Right lobe of liver (tissue), 6 donors: ENCODE data around the gene TMOD1. TPM values are rescaled to one million over a fixed set of nuclear protein-coding genes. Genes with fewer than 3 reads are reported as not detected.

Experiments used
- ATAC-seq, 4 donors: fragments of 200-7000 bp; cut with Tn5 transposase; one replicate each; pipeline ENCODE4 v1.9.1; 2020; ENCODE audit warnings: mild to moderate bottlenecking in 4 of 4, moderate library complexity in 4 of 4
- DNase-seq, 3 donors: peaks; one replicate each; pipeline ENCODE4 v3.0.0-alpha.2; 2020
- H3K27ac ChIP-seq, 3 donors: fragments of 200-600 bp; one replicate each; pipeline ENCODE4 v1.8.0; 2022
- H3K27me3 ChIP-seq, 2 donors: fragments of 200-600 bp; one replicate each; pipeline ENCODE4 v1.8.0; 2022
- H3K36me3 ChIP-seq, 4 donors: fragments of 200-600 bp; sonication (generic) in 1 of 4; one replicate each; pipeline versions ENCODE4 v1.5.1 to v1.8.0; 2017 to 2022; ENCODE audit warnings: control low read depth in 1 of 4
- H3K4me1 ChIP-seq, 4 donors: fragments of 200-600 bp; sonication (generic) in 1 of 4; one replicate each; pipeline versions ENCODE4 v1.5.1 to v1.8.0; 2017 to 2022; ENCODE audit warnings: control low read depth in 1 of 4
- H3K4me3 ChIP-seq, 3 donors: fragments of 200-600 bp; one replicate each; pipeline ENCODE4 v1.8.0; 2022
- H3K9me3 ChIP-seq, 4 donors: fragments of 200-600 bp; sonication (generic) in 1 of 4; one replicate each; pipeline versions ENCODE4 v1.5.1 to v1.8.0; 2017 to 2022; ENCODE audit warnings: control low read depth in 1 of 4
- POLR2A ChIP-seq: fragments of 450-650 bp; IDR thresholded peaks from one replicate; pipeline ENCODE4 v1.6.1; 2017; ENCODE audit warnings: antibody characterized with exemption, mild to moderate bottlenecking
- WGBS: methylation state at CpG from one replicate; pipeline ENCODE4 v1.1.6; 2018; ENCODE audit warnings: low coverage, low lambda C conversion rate; ENCODE audit not compliant: insufficient coverage; ENCODE audit errors: missing lambda C conversion rate; 5-methylcytosine and 5-hydroxymethylcytosine counted together
- intact Hi-C, 2 donors: fragments of 100-400 bp; cut with DNase I; formaldehyde crosslinking; loops; one replicate each; pipeline versions ENCODE4 v1.11.2 to v1.14.1; 2022
- total RNA-seq, 6 experiments: library from RNA; depleted of rRNA in 2 of 6; stranded (reverse); fragments of >200 nt in 2 of 6; fragmentation: NEBNext Ultra II Directional in 3 of 6; extraction: Animal tissue kit (Norgen Biotek cat#: 25700) in 3 of 6; gene quantifications; one replicate each; pipeline versions ENCODE4 v1.1.0 to v1.2.4, GENCODE V29; 2016 to 2023
- TF ChIP-seq, protein P1 (sequence below), 4 donors: fragments of 200-600 bp in 3 of 4; fragments of 450-650 bp in 1 of 4; IDR thresholded peaks; one replicate each; pipeline versions ENCODE4 v1.5.1 to v1.8.0; 2016 to 2022; ENCODE audit warnings: antibody characterized with exemption in 4 of 4, mild to moderate bottlenecking in 2 of 4
- donor health status: DM: no; HTN: yes; CAD: no.
- donor health status: DM: no; HTN: no; CAD: no.
- donor health status: DM: no; HTN: no; CAD: no.
- donor health status: DM: no; HTN: yes; CAD: no.
- donor health status: DM: no; HTN: yes; CAD: no.

TMOD1 gene
- total RNA-seq, 6 experiments from 2014 or later: 5.9 to 14.3 (median 12.7) TPM

DNA sequence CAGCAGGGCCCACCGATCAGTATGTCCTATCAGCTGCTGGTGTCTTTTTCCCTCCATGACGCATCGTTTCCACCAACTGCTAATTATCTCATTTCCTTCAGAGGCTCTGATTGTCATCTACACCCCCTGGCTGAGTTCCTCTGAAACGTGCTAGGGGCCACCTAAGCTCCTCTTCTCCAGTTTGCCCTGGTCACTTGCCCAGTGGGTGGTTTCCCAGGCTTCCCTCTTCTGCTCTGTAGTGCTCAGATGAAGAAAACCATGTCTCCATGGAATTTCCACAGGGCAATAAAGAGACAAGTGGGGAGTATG, 66.4 kb downstream of the TMOD1 start:
- WGBS: no CpG with 5 or more reads among the region's 4 CpGs
- H3K27me3 ChIP-seq: no peaks in the 10 kb centered on the region
- H3K9me3 ChIP-seq: no peaks in the 10 kb centered on the region
- H3K4me3 ChIP-seq: no peak overlapping the region
- DNase-seq (peak in 1 of 3 donors; percentile 23), ATAC-seq (no peak)
- TF ChIP-seq POLR2A: no peak
- TF ChIP-seq, protein P1, sequence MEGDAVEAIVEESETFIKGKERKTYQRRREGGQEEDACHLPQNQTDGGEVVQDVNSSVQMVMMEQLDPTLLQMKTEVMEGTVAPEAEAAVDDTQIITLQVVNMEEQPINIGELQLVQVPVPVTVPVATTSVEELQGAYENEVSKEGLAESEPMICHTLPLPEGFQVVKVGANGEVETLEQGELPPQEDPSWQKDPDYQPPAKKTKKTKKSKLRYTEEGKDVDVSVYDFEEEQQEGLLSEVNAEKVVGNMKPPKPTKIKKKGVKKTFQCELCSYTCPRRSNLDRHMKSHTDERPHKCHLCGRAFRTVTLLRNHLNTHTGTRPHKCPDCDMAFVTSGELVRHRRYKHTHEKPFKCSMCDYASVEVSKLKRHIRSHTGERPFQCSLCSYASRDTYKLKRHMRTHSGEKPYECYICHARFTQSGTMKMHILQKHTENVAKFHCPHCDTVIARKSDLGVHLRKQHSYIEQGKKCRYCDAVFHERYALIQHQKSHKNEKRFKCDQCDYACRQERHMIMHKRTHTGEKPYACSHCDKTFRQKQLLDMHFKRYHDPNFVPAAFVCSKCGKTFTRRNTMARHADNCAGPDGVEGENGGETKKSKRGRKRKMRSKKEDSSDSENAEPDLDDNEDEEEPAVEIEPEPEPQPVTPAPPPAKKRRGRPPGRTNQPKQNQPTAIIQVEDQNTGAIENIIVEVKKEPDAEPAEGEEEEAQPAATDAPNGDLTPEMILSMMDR (IDR thresholded peaks at IDR 0.05): no peak
- no peaks in the 10 kb centered on the region for H3K36me3 ChIP-seq
- H3K4me1 ChIP-seq: peaks cover 0 to 26% (median 11%) of the 10 kb centered on the region in 4 donors
- H3K27ac ChIP-seq: no peak overlapping the region
- intact Hi-C loops: no loop called here

DNA sequence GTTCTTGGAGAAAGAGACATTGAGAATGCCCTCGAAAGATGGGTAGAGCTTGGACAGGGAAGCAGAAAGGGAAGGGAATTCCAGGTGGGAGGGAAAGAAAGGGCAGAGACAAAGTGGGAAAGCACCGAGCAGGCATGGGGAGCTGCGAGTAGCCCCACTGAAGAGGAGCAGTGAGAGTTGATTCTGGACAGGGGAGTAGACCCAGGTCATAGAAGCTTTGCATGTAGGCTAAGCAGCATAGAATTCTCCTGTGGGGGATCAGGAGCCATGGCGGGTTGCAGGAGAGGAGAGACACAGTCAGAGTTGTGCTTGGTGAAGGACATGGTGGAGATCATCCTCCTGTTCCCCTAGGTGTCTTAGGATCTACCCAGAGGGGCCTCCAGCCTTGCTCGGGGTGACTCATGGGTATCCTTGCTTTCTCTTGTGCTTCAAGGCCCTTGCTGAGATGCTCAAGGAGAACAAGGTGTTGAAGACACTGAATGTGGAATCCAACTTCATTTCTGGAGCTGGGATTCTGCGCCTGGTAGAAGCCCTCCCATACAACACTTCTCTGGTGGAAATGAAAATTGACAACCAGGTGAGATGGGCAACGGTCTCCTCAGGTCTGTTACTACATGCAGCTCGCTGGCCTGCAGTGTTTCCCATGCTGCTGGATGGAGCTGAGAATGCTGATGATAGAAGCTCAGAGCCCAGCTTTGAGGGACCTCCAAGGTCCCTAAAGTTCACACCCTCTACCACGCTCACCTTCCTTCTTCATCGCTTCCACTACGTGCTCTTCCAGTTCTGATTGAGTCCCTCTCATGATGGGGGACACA, 67.2 kb downstream of the TMOD1 start:
- intact Hi-C loops: no loop called here
- TF ChIP-seq POLR2A: no peak
- TF ChIP-seq, protein P1 (IDR thresholded peaks at IDR 0.05): no peak
- H3K9me3 ChIP-seq: no peaks in the 10 kb centered on the region
- DNase-seq (peak in 2 of 3 donors; percentile 4 to 19), ATAC-seq (no peak)
- H3K27me3 ChIP-seq: no peaks in the 10 kb centered on the region
- H3K4me1 ChIP-seq: peaks cover 0 to 30% (median 11%) of the 10 kb centered on the region in 4 donors
- no peak overlapping the region for H3K4me3 ChIP-seq
- H3K36me3 ChIP-seq: no peaks in the 10 kb centered on the region
- H3K27ac ChIP-seq: no peak overlapping the region
- 98% methylated on average over 8 of the region's 11 CpGs for WGBS

- intact Hi-C loops: no loop called here
- 86% methylated on average over 6 of the region's 6 CpGs for WGBS
- H3K27me3 ChIP-seq: no peaks in the 10 kb centered on the region
- H3K36me3 ChIP-seq: no peaks in the 10 kb centered on the region
- H3K27ac ChIP-seq: peak overlapping the region in 2 of 3 donors; percentile 85 to 88
- H3K9me3 ChIP-seq: no peaks in the 10 kb centered on the region
- TF ChIP-seq, protein P1 (IDR thresholded peaks at IDR 0.05): no peak
- no peak for TF ChIP-seq POLR2A
- ATAC-seq (peak; percentile 58 to 80 (median 74)), DNase-seq (peak; percentile 46 to 95 (median 86))
- peaks cover 0 to 30% (median 11%) of the 10 kb centered on the region in 4 donors for H3K4me1 ChIP-seq
- no peak overlapping the region for H3K4me3 ChIP-seq
Measured at GRCh38 chr9:97570899-97571298, 69.4 kb downstream of the TMOD1 start.

DNA sequence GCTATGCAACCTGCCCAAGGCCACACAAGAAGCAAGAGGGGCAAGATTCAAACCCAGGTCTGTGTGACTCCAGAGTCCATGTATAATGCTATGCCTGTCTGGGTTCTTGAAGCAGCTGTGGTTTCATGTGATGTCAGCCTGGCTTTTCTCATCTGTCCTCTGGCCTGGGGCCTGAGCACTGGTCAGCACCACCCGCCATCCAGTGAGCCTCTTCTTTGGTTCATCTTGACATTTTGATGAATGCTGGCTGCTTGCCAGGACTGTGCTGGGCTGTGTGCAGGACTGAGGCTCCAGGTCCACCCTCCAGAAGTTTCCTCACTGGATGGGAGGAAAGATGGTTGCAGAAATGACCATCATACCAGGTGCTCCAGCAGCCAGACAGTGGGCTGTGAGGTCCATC, 70.2 kb downstream of the TMOD1 start:
- Histone ChIP-seq H3K4me1 (peaks cover 0 to 30% (median 11%) of the 10 kb centered on the region in 4 donors), H3K27me3 (no peaks in the 10 kb centered on the region), H3K9me3 (no peaks in the 10 kb centered on the region), H3K36me3 (no peaks in the 10 kb centered on the region), H3K27ac (peak overlapping the region in 2 of 3 donors; percentile 85 to 88), H3K4me3 (no peak overlapping the region)
- intact Hi-C loops: no loop called here
- ATAC-seq: peak in 2 of 4 donors; percentile 3 to 17
- WGBS: 83% methylated on average over 1 of the region's 1 CpG
- peak in 1 of 3 donors; percentile 57 for DNase-seq
- TF ChIP-seq POLR2A: no peak
- TF ChIP-seq, protein P1 (IDR thresholded peaks at IDR 0.05): no peak
